ENCODE data around the gene CXCR5.
A peak's percentile ranks its signal among the peaks of the same experiment; 100 is the strongest.

Gene CXCR5

GRCh38 chr11:118902336-118903203 is 18.9 kb downstream of the CXCR5 start:
- H3K27ac ChIP-seq, result peak overlapping the region in 1 of 2 donors; percentile 21
- H3K4me3 ChIP-seq, result no peak overlapping the region

DNA sequence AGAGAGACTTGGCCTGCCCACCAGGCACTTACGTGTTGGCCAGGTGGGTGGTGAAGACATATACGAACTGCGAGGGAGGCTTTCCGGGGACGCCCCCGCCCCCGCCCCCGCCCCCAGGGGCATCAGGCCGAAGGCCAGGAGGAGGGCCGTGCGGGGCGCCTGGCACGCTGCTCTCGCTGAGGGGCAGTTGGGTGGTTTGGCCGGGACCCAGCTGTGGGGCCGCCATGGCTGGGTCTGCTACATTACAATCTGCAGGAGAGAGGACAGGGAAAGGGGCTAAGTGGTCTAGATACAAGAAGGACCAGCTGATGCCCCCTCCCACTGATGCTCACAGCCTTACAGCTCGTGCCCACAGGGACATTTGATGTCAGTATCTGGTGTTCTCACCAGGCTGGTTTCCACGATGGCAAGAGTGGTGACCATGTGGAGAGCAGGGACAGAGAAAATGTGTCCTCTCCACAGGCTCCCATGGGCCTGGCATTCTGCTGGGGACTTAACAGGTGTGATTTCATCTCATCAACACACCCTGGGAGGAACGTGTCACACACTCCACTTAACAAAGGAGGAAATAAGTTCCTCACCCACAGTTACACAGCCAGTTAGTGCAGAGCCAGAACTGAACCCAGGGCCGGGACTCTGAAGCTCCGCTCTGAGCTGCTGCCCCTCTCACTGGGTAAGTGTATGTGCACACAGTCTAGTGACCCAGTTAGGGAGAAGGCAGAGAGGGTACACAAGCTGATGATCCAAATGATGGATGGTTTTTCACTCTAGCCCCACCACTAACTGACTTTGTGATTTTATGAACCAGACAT is 19.7 kb downstream of the CXCR5 start:
- DNase-seq (ENCODE audit: low spot score), result no peak
- Histone ChIP-seq H3K4me3 (no peak overlapping the region), H3K27ac (peak overlapping the region in 1 of 2 donors; percentile 21)
- TF ChIP-seq, protein P1, sequence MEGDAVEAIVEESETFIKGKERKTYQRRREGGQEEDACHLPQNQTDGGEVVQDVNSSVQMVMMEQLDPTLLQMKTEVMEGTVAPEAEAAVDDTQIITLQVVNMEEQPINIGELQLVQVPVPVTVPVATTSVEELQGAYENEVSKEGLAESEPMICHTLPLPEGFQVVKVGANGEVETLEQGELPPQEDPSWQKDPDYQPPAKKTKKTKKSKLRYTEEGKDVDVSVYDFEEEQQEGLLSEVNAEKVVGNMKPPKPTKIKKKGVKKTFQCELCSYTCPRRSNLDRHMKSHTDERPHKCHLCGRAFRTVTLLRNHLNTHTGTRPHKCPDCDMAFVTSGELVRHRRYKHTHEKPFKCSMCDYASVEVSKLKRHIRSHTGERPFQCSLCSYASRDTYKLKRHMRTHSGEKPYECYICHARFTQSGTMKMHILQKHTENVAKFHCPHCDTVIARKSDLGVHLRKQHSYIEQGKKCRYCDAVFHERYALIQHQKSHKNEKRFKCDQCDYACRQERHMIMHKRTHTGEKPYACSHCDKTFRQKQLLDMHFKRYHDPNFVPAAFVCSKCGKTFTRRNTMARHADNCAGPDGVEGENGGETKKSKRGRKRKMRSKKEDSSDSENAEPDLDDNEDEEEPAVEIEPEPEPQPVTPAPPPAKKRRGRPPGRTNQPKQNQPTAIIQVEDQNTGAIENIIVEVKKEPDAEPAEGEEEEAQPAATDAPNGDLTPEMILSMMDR (IDR thresholded peaks at IDR 0.05), result no peak

More at GRCh38 chr11:118902336-118903203, 18.9 kb downstream of the CXCR5 start:
- TF ChIP-seq, protein P1 (IDR thresholded peaks at IDR 0.05), result no peak
- DNase-seq (ENCODE audit: low spot score), result no peak

DNA sequence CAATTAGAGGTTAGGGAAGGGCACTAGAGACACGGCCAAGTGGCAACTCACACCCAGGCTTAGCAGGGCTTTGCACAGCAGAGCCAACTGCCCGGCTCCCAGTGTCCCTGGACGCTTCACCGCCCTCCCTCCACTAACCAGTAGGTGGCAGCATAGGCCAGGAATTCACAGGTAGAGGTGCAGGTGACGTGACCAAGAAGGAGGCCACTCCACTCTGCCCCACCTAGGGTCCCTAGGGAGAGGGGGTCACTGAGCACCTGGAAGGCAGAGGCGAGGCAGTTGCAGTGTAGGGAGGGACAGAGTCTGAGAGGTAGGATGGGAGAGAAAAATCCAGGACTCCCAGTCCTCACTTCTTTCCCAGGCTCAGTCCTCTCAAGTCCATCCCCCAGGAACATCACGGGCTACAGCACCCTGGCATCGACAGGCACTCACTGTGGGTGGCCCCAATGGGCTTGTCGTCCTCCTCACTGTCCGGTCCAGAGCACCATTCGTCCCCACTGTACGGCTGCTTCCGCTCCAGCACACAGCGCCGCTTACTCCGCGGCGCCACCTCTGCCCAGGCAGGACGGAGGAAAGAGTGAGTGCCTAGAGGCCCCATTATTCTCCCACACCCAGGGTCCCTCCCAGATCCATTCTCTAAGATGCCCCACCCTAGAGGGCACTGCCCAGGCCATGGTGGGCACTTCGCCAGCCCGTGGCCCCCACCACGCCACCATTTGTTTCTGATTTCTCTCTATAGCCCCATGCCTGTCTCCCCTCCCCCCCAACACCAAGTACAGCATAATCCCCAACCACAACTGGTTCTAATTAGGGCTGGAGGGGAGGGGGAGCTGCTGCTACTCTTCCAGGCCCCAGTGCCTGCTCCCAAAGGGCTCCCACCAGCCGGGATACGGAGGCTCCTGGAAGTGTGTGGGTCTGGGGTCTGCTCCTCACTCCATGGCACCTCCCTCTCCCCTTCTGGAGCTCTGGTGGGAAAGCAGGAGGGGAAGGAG is 23.7 kb downstream of the CXCR5 start:
- TF ChIP-seq, protein P1 (IDR thresholded peaks at IDR 0.05), result peak; percentile 93
- DNase-seq (ENCODE audit: low spot score), result no peak
- H3K27ac ChIP-seq, result peak overlapping the region; percentile 96 to 100
- H3K4me3 ChIP-seq, result peak overlapping the region; percentile 21

DNA sequence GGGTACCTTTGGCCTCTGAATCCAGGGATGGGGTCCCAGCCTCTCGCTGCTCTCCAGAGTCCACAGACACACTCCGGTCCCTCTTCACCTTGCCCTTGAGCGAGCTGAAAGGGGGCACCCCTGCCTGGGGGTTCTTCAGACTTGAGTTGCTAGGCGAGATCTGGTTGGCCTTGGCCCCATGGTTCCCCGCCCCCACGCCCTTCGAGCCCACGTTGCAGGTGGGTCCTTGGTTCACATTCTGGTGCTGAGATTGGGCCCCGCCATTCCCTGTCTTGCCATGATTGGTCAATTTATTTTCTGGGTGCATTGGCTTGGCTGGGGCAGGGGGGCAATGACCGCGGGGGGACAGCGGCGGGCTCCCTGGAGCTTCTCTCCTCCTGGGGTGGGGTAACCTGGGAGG is 24.6 kb downstream of the CXCR5 start:
- DNase-seq (ENCODE audit: low spot score), result no peak

DNA sequence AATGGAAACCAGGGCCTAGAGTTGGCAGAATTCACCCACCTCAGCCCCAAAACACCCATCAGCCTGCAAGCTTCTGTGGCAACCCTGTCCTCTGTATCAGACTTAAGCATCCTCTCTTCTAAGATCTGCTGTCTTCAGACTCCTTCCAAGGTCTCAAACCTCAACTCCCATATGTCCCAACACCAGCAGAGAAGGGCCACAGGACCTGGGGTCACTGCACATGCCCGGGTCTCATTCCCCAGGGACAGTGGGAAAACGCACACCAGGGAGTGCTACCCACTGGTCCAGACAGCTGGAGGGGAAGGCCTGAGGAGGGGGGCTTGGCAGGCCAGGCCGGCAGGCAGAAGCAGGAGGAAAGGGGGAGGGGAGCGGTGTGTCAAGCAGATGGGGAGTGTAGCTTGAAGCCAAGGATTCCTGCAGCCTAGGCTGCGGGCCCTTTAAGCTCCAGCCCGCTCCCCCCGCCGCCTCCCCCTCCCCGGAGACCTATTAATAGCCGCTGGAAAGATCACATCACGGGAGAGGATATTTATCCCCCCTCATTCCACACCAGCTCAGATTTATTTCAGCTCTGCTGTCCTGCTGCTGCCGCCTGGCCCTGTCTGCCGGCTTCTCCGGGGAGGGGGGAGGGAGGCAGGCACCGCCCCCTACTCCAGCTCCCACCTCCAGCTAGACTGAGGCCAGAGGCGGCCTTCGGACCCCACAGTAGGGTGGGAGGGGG is 25.4 kb downstream of the CXCR5 start:
- TF ChIP-seq, protein P1 (IDR thresholded peaks at IDR 0.05), result no peak
- Histone ChIP-seq H3K27ac (peak overlapping the region; percentile 96 to 100), H3K4me3 (peak overlapping the region; percentile 82)
- DNase-seq (ENCODE audit: low spot score), result peak; percentile 92

More for the DNA sequence above, 24.6 kb downstream of the CXCR5 start:
- Histone ChIP-seq H3K27ac (peak overlapping the region; percentile 96 to 100), H3K4me3 (peak overlapping the region; percentile 82)
- TF ChIP-seq, protein P1 (IDR thresholded peaks at IDR 0.05), result no peak
